ENCODE data around the gene REC114. TPM values are rescaled to one million over a fixed set of nuclear protein-coding genes. Genes with fewer than 3 reads are reported as not detected.

Gene REC114
- total RNA-seq, 1 experiment from 2014 or later, result not detected

DNA sequence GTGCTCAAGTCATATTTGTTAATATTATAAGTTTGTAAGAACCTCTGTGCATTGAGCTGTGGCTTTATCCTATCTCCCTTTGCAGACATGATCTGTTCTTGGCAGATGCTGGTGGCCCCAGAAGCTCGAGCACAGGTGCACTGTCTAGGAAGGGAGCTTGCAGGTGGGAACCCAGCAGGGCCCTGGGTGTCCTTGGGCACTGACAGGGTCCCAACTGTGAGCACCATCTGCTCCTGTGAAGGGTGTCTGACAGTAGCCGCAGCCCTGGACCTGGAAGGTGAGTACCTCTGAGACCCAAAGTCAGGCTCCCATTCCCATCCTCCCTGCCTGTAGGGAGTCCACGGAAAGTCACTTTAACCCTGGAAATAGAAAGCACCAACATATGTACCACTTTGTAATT is 2.4 kb upstream of the REC114 start:
- TF ChIP-seq, protein P1, sequence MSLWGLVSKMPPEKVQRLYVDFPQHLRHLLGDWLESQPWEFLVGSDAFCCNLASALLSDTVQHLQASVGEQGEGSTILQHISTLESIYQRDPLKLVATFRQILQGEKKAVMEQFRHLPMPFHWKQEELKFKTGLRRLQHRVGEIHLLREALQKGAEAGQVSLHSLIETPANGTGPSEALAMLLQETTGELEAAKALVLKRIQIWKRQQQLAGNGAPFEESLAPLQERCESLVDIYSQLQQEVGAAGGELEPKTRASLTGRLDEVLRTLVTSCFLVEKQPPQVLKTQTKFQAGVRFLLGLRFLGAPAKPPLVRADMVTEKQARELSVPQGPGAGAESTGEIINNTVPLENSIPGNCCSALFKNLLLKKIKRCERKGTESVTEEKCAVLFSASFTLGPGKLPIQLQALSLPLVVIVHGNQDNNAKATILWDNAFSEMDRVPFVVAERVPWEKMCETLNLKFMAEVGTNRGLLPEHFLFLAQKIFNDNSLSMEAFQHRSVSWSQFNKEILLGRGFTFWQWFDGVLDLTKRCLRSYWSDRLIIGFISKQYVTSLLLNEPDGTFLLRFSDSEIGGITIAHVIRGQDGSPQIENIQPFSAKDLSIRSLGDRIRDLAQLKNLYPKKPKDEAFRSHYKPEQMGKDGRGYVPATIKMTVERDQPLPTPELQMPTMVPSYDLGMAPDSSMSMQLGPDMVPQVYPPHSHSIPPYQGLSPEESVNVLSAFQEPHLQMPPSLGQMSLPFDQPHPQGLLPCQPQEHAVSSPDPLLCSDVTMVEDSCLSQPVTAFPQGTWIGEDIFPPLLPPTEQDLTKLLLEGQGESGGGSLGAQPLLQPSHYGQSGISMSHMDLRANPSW (CRISPR knock-in tag; conservative IDR thresholded peaks at IDR 0.05; ENCODE audit: low read depth), result no peak
- no peak for TF ChIP-seq KAT7 (CRISPR knock-in tag; IDR thresholded peaks at IDR 0.05; ENCODE audit: borderline replicate concordance)
- TF ChIP-seq ZNF232 (CRISPR knock-in tag; IDR thresholded peaks at IDR 0.05), result no peak
- CTCF ChIA-PET, result interaction anchor here (2.5 kb wide), 1 partner anchor 24 kb away, joined by 7 read pairs; no protein-coding TSS in a partner anchor
- H3K27me3 Mint-ChIP-seq (ENCODE audit: low read depth), result no peaks in the 10 kb centered on the region
- no peaks in the 10 kb centered on the region for H3K36me3 Mint-ChIP-seq
- no peak overlapping the region for H3K4me3 Mint-ChIP-seq
- no peaks in the 10 kb centered on the region for H3K4me1 Mint-ChIP-seq
- no peak for DNase-seq (ENCODE audit: low spot score)
- POLR2A ChIA-PET, result no interaction called here
- H3K9me3 Mint-ChIP-seq, result no peaks in the 10 kb centered on the region
- H3K27ac Mint-ChIP-seq, result no peak overlapping the region
- no peak for ATAC-seq

DNA sequence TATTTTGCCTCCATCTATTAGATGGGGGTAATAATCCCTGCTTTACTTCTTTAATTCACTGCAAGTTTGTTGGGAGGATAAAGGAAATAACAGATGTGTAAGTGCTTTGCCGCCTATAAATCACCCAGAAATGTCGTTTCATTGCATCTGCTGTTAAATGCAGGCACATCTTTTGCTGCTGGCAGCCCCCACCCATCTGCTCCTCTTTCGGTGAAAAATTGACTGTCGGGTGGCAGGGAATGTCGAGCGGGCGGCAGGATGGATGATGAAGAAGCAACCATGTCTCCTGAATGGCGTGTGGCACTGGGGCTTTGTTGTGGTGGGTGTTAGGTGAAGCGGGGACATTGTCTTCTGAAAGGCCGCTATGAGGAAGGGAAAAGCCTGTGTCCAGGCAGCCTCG is 543 bp upstream of the REC114 start:
- ChIA-PET POLR2A (no interaction called here), CTCF (no interaction called here)
- Mint-ChIP-seq H3K27me3 (ENCODE audit: low read depth) (no peaks in the 10 kb centered on the region), H3K4me1 (no peaks in the 10 kb centered on the region), H3K9me3 (peaks cover 4% of the 10 kb centered on the region; the same call in 1 of the 2 replicates), H3K36me3 (no peaks in the 10 kb centered on the region), H3K4me3 (no peak overlapping the region), H3K27ac (no peak overlapping the region)
- ATAC-seq (no peak), DNase-seq (ENCODE audit: low spot score) (no peak)
- TF ChIP-seq, protein P2, sequence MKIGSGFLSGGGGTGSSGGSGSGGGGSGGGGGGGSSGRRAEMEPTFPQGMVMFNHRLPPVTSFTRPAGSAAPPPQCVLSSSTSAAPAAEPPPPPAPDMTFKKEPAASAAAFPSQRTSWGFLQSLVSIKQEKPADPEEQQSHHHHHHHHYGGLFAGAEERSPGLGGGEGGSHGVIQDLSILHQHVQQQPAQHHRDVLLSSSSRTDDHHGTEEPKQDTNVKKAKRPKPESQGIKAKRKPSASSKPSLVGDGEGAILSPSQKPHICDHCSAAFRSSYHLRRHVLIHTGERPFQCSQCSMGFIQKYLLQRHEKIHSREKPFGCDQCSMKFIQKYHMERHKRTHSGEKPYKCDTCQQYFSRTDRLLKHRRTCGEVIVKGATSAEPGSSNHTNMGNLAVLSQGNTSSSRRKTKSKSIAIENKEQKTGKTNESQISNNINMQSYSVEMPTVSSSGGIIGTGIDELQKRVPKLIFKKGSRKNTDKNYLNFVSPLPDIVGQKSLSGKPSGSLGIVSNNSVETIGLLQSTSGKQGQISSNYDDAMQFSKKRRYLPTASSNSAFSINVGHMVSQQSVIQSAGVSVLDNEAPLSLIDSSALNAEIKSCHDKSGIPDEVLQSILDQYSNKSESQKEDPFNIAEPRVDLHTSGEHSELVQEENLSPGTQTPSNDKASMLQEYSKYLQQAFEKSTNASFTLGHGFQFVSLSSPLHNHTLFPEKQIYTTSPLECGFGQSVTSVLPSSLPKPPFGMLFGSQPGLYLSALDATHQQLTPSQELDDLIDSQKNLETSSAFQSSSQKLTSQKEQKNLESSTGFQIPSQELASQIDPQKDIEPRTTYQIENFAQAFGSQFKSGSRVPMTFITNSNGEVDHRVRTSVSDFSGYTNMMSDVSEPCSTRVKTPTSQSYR (CRISPR knock-in tag; IDR thresholded peaks at IDR 0.05), result no peak
- TF ChIP-seq NR2C2 (CRISPR knock-in tag; IDR thresholded peaks at IDR 0.05), result no peak
- no peak for TF ChIP-seq CREM (CRISPR knock-in tag; IDR thresholded peaks at IDR 0.05)
- TF ChIP-seq MXD4 (CRISPR knock-in tag; IDR thresholded peaks at IDR 0.05; ENCODE audit: borderline replicate concordance), result no peak
- TF ChIP-seq, protein P3, sequence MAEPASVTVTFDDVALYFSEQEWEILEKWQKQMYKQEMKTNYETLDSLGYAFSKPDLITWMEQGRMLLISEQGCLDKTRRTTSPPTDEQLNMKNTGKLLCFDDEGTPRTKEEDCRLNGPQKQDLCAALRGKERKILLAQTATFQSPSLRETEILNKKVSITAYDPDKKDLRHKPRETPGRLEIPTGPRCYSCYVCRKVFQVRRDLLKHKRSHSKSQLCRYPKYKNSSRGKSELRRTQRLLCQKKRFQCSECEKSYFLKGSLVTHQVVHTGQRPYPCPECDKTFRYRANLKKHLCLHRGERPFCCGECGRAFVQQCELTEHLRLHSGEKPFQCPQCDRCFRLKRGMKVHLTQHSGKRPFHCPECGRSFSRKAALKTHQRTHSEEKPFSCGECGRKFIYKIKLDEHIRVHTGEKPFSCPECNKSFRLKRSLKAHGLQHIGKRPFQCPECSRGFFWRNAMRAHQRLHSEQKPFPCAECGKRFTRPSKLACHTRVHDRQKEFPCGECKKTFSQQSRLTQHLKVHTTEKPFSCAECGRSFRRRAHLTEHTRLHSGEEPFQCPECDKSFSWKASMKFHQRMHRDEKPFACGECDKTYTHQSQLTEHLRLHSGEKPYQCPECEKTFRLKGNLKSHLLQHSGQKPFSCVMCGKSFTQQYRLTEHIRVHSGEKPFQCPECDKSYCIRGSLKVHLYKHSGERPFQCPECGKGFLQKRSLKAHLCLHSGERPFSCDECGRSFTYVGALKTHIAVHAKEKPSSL (CRISPR knock-in tag; conservative IDR thresholded peaks at IDR 0.05), result no peak
- TF ChIP-seq, protein P4, sequence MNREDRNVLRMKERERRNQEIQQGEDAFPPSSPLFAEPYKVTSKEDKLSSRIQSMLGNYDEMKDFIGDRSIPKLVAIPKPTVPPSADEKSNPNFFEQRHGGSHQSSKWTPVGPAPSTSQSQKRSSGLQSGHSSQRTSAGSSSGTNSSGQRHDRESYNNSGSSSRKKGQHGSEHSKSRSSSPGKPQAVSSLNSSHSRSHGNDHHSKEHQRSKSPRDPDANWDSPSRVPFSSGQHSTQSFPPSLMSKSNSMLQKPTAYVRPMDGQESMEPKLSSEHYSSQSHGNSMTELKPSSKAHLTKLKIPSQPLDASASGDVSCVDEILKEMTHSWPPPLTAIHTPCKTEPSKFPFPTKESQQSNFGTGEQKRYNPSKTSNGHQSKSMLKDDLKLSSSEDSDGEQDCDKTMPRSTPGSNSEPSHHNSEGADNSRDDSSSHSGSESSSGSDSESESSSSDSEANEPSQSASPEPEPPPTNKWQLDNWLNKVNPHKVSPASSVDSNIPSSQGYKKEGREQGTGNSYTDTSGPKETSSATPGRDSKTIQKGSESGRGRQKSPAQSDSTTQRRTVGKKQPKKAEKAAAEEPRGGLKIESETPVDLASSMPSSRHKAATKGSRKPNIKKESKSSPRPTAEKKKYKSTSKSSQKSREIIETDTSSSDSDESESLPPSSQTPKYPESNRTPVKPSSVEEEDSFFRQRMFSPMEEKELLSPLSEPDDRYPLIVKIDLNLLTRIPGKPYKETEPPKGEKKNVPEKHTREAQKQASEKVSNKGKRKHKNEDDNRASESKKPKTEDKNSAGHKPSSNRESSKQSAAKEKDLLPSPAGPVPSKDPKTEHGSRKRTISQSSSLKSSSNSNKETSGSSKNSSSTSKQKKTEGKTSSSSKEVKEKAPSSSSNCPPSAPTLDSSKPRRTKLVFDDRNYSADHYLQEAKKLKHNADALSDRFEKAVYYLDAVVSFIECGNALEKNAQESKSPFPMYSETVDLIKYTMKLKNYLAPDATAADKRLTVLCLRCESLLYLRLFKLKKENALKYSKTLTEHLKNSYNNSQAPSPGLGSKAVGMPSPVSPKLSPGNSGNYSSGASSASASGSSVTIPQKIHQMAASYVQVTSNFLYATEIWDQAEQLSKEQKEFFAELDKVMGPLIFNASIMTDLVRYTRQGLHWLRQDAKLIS (CRISPR knock-in tag; IDR thresholded peaks at IDR 0.05; ENCODE audit: borderline replicate concordance), result no peak
- TF ChIP-seq PRRX2 (CRISPR knock-in tag; IDR thresholded peaks at IDR 0.05), result no peak
- TF ChIP-seq, protein P5, sequence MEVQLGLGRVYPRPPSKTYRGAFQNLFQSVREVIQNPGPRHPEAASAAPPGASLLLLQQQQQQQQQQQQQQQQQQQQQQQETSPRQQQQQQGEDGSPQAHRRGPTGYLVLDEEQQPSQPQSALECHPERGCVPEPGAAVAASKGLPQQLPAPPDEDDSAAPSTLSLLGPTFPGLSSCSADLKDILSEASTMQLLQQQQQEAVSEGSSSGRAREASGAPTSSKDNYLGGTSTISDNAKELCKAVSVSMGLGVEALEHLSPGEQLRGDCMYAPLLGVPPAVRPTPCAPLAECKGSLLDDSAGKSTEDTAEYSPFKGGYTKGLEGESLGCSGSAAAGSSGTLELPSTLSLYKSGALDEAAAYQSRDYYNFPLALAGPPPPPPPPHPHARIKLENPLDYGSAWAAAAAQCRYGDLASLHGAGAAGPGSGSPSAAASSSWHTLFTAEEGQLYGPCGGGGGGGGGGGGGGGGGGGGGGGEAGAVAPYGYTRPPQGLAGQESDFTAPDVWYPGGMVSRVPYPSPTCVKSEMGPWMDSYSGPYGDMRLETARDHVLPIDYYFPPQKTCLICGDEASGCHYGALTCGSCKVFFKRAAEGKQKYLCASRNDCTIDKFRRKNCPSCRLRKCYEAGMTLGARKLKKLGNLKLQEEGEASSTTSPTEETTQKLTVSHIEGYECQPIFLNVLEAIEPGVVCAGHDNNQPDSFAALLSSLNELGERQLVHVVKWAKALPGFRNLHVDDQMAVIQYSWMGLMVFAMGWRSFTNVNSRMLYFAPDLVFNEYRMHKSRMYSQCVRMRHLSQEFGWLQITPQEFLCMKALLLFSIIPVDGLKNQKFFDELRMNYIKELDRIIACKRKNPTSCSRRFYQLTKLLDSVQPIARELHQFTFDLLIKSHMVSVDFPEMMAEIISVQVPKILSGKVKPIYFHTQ (CRISPR knock-in tag; IDR thresholded peaks at IDR 0.05), result no peak
- TF ChIP-seq, protein P6, sequence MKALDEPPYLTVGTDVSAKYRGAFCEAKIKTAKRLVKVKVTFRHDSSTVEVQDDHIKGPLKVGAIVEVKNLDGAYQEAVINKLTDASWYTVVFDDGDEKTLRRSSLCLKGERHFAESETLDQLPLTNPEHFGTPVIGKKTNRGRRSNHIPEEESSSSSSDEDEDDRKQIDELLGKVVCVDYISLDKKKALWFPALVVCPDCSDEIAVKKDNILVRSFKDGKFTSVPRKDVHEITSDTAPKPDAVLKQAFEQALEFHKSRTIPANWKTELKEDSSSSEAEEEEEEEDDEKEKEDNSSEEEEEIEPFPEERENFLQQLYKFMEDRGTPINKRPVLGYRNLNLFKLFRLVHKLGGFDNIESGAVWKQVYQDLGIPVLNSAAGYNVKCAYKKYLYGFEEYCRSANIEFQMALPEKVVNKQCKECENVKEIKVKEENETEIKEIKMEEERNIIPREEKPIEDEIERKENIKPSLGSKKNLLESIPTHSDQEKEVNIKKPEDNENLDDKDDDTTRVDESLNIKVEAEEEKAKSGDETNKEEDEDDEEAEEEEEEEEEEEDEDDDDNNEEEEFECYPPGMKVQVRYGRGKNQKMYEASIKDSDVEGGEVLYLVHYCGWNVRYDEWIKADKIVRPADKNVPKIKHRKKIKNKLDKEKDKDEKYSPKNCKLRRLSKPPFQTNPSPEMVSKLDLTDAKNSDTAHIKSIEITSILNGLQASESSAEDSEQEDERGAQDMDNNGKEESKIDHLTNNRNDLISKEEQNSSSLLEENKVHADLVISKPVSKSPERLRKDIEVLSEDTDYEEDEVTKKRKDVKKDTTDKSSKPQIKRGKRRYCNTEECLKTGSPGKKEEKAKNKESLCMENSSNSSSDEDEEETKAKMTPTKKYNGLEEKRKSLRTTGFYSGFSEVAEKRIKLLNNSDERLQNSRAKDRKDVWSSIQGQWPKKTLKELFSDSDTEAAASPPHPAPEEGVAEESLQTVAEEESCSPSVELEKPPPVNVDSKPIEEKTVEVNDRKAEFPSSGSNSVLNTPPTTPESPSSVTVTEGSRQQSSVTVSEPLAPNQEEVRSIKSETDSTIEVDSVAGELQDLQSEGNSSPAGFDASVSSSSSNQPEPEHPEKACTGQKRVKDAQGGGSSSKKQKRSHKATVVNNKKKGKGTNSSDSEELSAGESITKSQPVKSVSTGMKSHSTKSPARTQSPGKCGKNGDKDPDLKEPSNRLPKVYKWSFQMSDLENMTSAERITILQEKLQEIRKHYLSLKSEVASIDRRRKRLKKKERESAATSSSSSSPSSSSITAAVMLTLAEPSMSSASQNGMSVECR (CRISPR knock-in tag; IDR thresholded peaks at IDR 0.05; ENCODE audit: borderline replicate concordance), result no peak
- TF ChIP-seq CREB1 (CRISPR knock-in tag; IDR thresholded peaks at IDR 0.05), result no peak
- TF ChIP-seq RELA (CRISPR knock-in tag; IDR thresholded peaks at IDR 0.05; ENCODE audit: borderline replicate concordance), result no peak
